HuH-7 (cell line): ENCODE results near the gene WIF1.

Experiments
- DNase-seq: peaks from one replicate; pipeline ENCODE4 v3.0.0; 2011; ENCODE audit warnings: low spot score

WIF1 gene

DNA sequence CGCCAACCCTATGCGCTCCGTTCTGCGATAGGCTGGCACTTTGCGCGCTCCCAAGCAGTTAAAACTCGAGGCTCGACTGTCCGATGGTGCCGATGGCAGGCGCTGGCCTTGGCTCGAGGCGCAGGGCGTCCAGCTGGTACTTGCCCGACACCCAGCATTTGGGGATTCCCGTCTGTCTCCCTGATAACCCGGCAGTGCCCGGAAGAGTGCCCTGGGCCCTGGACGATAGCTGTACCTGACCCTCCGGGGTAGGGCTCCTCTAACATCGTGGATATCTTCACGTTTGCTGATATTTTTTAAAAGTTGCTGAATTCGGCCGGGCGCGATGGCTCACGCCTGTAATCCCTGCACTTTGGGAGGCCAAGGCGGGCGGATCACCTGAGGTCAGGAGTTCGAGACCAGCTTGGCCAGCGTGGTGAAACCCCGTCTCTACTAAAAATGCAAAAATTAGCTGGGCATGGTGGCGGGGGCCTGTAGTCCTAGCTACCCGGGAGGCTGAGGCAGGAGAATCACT, 908 bp upstream of the WIF1 start:
- DNase-seq: no peak

DNA sequence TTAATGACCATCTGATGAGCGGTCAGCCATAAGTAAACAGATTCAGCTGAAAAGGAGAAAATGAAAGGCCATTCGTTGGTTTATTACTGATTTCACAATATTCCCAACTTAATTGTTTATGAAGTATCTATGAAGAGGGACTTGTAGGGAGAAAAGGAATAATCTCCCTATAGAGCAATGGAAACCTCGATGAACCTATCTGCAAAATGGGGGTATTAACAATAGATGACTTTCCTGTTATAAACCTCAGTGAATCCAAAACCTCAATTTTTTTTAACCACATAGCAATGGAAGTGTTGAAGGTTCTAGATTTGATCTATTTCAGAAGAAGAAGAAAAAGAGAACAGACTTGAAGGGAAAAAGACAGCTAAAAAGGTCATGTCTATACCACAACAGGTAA, 2.0 kb downstream of the WIF1 start:
- no peak for DNase-seq

DNA sequence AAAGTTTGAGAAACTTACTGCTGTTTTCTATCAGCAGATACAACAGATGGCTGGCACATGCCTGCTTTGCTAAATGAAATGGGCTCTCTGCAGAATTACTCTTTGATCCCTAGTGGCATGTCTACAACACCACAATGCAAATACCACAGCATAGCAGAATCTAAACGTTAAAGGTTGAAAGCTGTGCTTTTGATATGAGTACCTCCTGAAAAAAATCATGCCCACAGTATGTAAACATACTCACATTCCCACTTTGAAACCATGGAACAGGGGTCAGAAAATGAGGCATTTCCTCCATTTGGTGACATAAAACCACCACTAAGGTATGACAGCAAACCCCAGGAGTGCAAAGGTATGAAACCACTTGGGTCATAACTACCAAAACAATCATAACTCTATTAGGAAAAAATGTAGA, 7.5 kb downstream of the WIF1 start:
- DNase-seq: peak; percentile 12

DNA sequence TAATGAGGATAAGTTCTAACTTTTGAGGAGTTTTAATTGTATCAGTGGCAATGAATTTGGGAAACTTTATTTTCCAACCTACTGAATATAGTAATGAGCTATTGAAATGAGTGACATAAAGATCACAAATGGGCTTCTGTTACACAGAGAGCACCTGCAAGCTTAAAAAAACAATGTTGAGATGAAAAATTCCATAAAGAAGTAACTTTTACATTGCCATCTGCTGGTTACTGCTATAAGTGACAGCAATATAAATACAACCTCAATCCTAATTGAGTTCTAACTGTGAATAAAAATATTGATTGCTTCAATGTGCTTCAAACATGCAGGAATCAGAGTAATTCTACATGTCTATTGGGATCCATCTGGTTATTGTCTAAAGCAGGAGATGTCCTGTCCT, 14.2 kb downstream of the WIF1 start:
- no peak for DNase-seq

DNA sequence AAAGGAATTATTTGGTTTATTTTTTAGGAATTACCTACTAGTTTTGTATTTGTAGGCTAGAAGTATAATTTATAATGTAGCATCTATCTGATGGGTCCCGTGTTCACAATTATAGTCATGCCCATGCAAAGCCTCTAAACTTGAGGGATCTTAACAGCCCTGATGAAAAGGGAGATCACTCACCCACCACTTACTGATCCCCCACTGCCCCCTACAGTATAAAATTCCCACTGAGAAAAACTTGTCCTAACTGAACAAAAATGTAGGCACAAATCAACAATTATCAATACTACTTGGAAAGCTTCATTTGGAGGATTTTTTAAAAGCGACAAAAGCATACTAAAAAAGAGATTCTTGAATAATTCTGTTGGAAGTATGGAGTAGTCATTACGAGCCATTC, 21.0 kb downstream of the WIF1 start:
- peak; percentile 30 for DNase-seq

DNA sequence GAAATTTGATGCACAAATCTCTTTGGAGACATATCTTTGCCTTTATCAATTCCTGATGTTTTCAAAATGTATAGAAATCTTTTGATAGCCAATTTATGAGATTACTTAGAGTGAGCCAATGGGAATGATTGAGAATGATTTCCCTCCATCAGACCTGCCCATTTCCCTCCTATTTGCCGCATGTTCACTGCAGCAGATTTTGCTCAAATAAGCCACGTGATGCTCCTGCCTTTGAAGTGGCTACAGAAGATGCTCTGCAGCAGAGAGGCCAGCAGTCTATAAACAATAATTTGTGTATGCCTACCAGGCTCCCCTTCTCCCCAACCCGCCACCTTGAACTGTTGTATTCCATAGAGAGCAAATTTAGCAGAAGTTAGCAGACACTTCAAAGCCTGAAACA, 21.9 kb downstream of the WIF1 start:
- DNase-seq: no peak

DNA sequence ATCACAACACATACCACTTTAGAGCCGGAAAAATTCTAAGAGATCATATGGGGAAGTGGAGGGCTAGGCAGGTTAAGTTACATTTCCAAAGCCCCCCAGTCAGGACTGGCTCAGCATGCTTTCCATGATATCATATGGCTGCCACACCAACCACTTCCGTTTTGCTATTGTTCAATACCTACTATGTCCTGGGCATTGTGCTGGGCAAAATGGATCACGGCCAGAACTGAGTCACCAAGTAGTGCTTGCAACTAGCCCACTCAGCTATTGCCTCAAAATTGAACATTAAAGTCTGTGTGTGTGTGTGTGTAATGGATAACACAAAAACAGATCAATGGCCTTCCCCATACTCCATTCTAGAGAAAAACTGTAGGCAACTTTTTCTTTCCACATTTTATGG, 22.7 kb downstream of the WIF1 start:
- DNase-seq: no peak

DNA sequence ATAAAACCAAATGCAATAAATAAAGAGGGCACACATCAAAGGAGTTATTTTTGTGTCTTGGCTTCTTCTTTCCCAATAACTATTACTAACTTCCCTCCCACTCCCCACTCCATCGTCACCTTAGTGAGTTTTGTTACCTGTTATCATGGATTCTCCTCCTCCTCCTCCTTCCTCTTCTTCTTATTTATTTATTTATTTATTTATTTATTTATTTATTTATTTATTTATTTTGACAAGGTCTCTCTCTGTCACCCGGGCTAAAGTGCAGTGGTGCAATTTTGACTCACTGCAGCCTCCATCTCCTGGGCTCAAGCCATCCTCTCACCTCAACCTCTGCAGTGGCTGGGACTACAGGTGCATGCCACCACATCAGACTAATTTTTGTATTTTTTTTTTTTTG, 26.4 kb downstream of the WIF1 start:
- DNase-seq: no peak

DNA sequence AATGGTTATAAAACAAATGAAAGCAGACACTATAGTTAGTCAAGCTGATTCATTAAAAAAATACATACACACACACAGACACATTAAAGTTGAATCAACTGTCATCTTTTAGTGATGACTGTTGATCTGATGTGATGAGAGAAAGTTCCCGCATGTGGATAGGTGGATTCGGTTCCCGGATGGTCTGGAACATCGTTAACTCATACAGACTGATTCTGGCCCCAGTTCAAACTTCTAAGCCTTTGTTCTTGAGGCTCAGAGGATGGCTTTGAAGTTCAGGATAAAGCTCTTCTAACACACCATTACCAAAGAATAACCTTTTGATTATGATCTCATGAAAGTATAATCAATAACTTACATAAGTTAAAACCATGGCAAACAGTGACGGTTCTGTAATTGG, 27.5 kb downstream of the WIF1 start:
- DNase-seq: no peak

DNA sequence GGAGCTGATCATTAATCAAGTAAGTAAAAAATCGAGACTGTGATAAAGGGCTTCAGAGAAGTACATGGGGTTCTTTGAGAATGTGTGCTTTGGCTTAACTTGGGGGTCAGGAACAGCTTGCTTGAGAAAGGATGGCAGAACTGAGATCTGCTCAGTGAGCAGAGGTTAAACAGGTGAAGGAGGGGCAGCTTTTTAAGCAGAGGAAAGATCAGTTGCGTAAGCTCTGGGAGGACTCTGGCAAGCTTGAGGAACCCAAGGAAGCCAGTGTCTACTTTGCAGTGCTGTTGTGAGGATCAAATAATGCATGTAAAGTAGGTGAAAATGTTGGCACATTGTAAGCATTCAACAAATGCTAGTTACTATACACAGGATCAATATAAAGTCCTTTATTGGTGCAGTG, 30.6 kb downstream of the WIF1 start:
- no peak for DNase-seq

DNA sequence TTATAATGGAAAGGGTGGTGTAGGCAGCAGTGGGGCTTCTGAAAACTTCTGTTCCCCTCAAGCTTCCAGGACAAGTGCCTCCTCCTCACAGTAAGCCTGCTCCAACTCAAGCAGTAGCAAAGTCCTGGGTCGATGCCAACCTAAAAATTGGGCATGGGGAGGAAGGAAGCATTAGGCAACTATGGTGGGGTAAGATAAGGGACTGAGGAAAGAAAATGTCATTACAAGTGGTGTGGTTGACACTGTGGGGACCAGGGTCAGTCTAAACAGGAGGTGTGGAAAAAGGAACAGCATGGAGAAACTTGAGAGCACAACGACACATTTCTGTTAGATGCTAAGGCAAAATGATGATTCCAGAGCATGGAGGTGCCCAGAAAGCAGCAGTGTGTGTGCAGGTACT, 34.9 kb downstream of the WIF1 start:
- DNase-seq: no peak

DNA sequence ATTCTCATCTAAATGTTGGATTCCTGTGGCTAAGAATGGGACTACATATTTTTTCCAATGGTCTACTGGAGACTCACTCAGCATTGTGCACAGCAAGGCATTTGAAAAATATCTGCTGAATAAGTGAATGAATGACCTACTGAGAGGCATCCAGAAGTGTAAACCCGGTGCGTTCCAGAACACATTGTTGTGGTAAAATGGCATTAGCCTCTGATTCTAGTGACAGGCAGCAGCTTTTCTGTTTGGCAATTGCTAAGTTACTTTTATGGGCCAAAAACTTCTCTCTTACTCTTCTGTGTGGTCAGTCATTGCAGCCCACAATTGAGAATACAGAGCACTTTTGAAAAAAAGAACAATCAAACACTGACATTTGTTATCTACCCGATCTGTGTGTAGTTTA, 36.5 kb downstream of the WIF1 start:
- no peak for DNase-seq

DNA sequence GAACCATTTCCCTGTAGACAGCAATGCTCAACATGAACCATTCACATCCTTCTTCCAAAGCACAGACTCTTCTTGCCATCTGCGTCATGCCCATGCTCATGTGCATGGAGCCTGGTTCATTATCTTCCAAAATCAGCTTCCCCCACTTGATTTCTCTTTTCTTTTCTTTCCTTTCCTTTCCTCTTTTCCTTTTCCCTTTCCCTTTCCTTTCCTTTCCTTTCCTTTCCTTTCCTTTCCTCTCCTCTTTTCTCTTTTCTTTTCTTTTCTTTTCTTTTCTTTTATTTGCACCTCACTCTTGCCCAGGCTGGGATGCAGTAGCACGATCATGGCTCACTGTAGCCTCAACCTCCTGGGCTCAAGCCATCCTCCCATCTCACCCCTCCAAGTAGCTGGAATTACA, 37.5 kb downstream of the WIF1 start:
- DNase-seq: no peak

DNA sequence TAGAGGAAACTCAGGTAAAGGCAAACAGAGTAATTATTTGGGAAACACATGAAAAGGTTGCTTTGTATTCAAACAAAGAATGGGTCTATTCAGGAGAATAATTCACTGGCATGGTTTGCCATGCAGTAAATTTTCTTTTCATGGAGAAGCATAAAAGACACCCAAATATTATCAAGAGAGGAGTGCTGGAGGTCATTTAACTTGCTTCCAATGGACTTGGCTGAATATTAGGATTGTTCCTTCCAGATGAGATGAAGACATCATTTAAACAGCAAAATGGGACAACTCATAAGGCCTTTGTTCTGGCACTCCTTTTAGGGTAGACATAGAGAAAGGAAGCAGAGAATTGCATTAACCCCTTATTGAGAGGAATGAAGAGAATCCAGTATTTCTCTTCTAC, 38.7 kb downstream of the WIF1 start:
- no peak for DNase-seq

DNA sequence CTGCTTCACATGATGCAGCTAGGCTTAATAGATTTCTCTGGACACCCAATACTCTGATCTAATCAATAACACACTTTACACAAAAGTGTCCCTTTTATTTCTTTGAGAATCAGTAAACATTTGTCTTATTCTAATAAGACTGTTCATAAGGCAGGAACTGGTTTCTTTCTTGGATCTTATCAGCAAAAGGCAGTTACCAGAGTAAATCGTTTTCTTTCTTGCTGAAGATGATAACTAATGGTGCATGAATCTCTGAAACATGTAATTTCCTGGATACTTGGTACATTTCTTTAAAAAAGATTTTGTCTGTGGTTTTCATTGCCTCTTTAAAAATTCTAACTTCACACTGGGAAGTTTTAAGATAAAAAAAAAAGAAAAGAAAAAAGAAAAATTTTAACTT, 39.6 kb downstream of the WIF1 start:
- no peak for DNase-seq

DNA sequence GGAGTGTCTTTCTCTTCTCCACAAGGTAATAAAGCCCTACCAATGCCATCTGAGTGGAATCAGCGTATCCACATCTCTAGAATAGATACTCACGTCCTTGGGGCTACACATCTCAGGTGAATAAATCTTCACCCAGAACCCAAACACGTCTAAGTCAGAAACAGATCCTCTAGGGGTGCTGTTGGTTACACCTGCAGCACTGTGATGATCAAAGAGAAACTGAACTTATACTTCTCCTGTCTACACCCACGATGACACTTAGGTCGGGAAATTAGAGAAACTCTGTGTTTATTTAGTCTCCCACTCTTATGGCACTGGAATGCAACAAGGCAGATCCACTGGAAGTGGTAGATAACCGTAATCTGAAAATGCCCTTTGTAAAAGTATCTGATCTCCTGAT, 46.2 kb downstream of the WIF1 start:
- DNase-seq: peak; percentile 20

DNA sequence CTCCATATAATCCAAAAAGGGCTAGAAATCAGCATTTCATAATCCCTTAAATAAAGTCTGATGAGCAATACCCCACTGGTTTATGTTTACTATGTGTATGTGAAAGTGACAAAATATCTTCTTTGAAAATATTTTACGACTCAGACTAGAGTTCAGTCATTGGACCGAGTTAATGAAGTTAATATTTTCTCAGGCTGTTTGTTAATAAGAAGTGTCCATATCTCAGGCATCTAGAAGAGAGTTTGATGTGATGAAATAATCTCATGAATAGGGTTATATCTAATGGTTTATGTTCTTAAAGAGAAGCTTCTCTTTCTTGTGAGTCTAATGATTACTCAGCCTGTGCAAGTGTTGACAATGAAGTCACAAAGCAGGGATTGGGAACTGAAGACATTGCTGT, 51.8 kb downstream of the WIF1 start:
- DNase-seq: no peak

DNA sequence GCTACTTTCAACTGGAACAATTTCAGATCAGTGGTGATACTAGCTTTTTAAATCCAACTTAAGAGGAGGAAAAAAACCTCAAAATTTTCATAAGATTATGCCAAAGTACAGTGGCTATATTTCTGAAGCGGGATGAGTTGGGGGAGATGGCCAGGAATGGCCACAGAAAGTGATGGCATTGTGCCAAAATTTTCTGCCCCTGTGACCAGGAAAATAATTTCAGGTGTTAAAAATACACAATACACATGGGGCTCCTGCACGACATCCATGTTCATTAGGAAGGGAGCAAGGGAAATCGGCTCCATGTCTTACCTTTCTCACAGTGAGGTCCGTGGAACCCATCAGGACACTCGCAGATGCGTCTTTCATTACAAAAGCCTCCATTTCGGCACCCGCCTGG, 53.7 kb downstream of the WIF1 start:
- DNase-seq: no peak

DNA sequence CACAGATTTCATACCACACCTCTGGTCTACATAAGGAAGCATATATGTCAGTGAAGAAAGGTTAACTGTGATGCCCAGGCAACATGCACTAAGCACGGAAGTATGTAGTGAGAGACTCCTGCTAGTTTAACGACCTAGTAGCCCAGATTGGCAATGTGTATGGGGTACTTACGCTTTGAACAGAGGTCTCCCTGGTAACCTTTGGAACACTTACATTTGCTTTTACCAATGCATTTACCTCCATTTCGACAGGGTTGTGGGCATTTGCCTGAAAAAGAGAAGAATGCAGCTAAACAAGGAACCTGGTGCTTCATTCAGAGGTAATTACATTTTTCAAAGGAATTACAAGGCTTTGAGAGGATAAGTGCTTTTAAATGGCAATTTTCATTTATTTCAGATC, 65.2 kb downstream of the WIF1 start:
- no peak for DNase-seq

DNA sequence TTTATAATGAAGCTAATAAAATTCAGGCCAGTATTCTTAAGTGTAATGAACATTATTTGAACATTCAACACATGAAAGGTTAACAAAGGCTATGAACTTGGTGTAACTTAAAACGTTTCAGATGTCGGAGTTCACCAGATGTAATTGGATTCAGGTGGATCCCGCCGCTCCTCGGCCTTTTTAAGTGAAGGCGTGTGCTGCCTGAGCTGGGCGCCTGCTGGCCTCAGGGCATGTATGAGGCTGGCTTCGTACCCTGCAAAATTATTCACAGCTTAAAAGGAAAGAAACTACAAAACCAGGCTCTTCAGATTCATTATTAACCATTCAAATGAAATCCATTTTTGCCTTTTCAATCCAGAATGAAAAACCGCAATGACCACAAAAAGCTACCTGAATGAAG, 69.9 kb downstream of the WIF1 start:
- no peak for DNase-seq

DNA sequence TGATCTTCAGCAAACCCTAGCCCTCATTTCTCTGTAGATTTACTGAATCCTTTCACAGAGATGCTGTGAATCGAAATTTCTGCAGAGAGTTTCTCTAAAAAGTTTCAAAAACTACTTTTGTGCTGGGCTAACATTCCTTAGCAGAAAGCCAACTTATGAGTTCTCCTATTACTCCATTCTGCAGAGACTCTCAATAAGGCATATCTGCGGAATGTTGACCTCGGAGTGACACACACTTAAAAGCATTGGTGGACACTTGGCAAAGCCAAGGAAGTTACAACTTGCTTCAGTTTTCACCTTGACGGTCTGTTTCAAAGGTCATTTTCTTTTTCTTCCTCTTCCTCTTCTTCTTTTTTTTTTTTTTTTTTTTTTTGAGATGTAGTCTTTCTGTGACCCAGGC, 75.8 kb downstream of the WIF1 start:
- DNase-seq: no peak

DNA sequence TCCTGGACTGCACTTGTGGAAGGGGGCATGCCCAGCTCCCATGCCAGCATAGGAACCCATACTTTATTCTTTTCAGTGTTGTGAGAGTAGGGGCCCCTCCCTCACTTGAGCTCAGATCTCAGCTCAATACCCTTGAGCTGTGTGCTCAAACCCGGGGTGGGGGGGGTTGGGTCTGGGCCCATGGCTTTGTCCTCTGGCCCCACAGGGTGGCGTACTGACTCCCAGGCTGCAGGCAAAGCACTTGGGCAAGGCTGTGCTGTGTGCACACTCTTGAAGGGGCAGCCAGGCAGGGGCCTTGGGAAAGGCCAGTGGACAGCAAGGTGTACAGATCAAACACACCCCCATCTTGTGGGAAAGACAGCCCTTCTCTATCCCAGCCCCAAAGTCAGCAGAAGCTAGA, 81.8 kb downstream of the WIF1 start:
- no peak for DNase-seq

DNA sequence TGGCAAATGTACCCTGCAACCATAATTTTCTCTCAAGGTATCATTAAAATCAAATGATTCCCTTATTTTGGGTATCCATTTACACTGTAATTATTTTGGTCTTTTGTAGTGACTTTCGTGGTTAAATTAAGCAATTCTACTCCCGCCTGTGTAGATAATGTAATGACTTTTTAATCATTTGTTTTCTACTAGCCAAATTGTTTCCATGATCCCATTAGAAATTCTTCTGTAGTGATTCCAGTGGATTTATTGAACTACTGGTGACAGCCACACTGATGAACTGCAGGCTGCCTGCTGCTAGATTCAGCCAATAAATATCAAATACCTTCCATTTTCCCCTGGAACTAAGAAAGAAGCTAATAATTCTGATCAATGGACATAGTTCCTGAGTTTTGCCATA, 96.0 kb downstream of the WIF1 start:
- no peak for DNase-seq

DNA sequence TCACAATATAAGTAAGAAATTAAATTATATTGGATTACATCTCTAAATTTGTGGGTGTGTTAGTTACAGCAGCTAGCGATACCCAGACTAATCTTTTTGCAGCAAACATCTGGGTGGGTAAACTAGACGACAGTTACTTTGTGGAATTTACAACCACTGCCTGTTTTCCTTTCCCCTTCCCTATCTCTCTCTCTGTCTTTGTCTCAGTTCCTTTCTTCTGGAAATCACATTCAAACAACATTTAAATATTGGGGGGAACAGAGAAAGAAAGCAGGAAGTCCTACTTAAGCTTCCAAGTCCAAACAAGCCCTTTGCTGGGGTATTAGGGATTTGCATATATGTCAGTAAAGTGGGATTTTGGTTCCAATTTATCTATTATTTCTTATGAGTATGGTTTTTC, 97.6 kb downstream of the WIF1 start:
- no peak for DNase-seq

DNA sequence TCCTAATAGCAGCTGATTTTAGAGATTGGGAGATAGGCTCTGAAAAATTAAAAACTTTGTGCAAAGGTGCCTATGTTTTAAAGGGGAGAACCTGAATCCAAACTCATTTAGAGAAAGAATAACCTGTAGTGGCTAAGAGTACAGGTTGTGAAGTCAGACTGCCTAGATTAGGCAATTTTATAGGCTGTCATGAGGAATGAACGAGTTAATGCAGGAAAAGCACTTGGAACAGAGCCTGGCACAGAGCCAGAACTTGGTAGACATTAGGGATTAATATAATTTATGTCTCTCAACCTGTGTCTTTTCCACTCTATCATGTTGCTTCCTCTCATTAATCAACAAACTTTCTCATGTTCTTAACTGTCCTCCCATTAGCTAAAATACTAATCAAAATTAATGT, 98.1 kb downstream of the WIF1 start:
- no peak for DNase-seq
